Ishikawa (cell line): ENCODE data around the gene SATB2.

ENCODE experiments used
- CEBPB ChIP-seq: IDR thresholded peaks from 2 replicates; pipeline ENCODE4 v1.6.1; 2012
- CREB1 ChIP-seq: IDR thresholded peaks from 2 replicates; pipeline ENCODE4 v1.6.1; 2012; ENCODE audit warnings: low read depth
- EGR1 ChIP-seq: IDR thresholded peaks from 2 replicates; pipeline ENCODE4 v1.6.1; 2012
- EP300 ChIP-seq: IDR thresholded peaks from 2 replicates; pipeline ENCODE4 v1.6.1; 2012; ENCODE audit warnings: borderline replicate concordance
- FOXM1 ChIP-seq: IDR thresholded peaks from 2 replicates; pipeline ENCODE4 v1.6.1; 2012; ENCODE audit warnings: low read depth, borderline replicate concordance
- MAX ChIP-seq: IDR thresholded peaks from 2 replicates; pipeline ENCODE4 v1.6.1; 2012
- NFIC ChIP-seq: IDR thresholded peaks from 2 replicates; pipeline ENCODE4 v1.6.1; 2012
- RAD21 ChIP-seq: IDR thresholded peaks from 2 replicates; pipeline ENCODE4 v1.6.1; 2012; ENCODE audit warnings: low read depth
- REST ChIP-seq: IDR thresholded peaks from 2 replicates; pipeline ENCODE4 v1.6.1; 2012; ENCODE audit warnings: low read depth, mild to moderate bottlenecking
- TAF1 ChIP-seq: IDR thresholded peaks from 2 replicates; pipeline ENCODE4 v1.6.1; 2012; ENCODE audit warnings: low read depth, mild to moderate bottlenecking
- TCF12 ChIP-seq: IDR thresholded peaks from 2 replicates; pipeline ENCODE4 v1.6.1; 2012; ENCODE audit warnings: low read depth
- TEAD4 ChIP-seq: IDR thresholded peaks from 2 replicates; pipeline ENCODE4 v1.6.1; 2012
- USF1 ChIP-seq: IDR thresholded peaks from 2 replicates; pipeline ENCODE4 v1.6.1; 2012
- YY1 ChIP-seq: IDR thresholded peaks from 2 replicates; pipeline ENCODE4 v1.6.1; 2012; ENCODE audit warnings: low read depth
- ZBTB7A ChIP-seq: IDR thresholded peaks from 2 replicates; pipeline ENCODE4 v1.6.1; 2012; ENCODE audit warnings: low read depth

The SATB2 gene

GRCh38 chr2:199382091-199382490 lies 75.6 kb downstream of the SATB2 start:
- TF ChIP-seq CEBPB, result no peak
- no peak for TF ChIP-seq REST
- TF ChIP-seq ZBTB7A, result no peak
- TF ChIP-seq NFIC, result no peak
- no peak for TF ChIP-seq USF1
- no peak for TF ChIP-seq YY1
- no peak for TF ChIP-seq MAX
- no peak for TF ChIP-seq TCF12
- no peak for TF ChIP-seq TAF1
- no peak for TF ChIP-seq CREB1
- TF ChIP-seq TEAD4, result no peak
- no peak for TF ChIP-seq EGR1
- TF ChIP-seq FOXM1, result no peak
- no peak for TF ChIP-seq RAD21
- no peak for TF ChIP-seq EP300

- TF ChIP-seq CREB1 (no peak), EGR1 (no peak), TCF12 (no peak), RAD21 (no peak), NFIC (no peak), TEAD4 (no peak), FOXM1 (no peak)
These were observed 76.2 kb downstream of the SATB2 start for GRCh38 chr2:199381531-199381930.

- no peak for TF ChIP-seq CEBPB
- no peak for TF ChIP-seq RAD21
- TF ChIP-seq MAX, result no peak
- no peak for TF ChIP-seq EP300
- TF ChIP-seq YY1, result no peak
- TF ChIP-seq TAF1, result no peak
- TF ChIP-seq REST, result no peak
These were observed 78.6 kb downstream of the SATB2 start for GRCh38 chr2:199378948-199379650.

GRCh38 chr2:199370150-199370780 lies 87.5 kb downstream of the SATB2 start:
- no peak for TF ChIP-seq YY1
- no peak for TF ChIP-seq EP300
- TF ChIP-seq NFIC, result no peak
- no peak for TF ChIP-seq USF1
- no peak for TF ChIP-seq FOXM1
- TF ChIP-seq TEAD4, result no peak
- TF ChIP-seq ZBTB7A, result no peak
- no peak for TF ChIP-seq MAX
- no peak for TF ChIP-seq CREB1
- TF ChIP-seq CEBPB, result no peak
- no peak for TF ChIP-seq REST
- no peak for TF ChIP-seq EGR1
